ENCODE results near the gene B3GALT4. TPM values are rescaled to one million over a fixed set of nuclear protein-coding genes. Genes with fewer than 3 reads are reported as not detected.

B3GALT4 gene
- total and polyA plus RNA-seq, 2 donors (not counting 1 experiment from before 2014, with no cell fraction given): 2.3 to 11.1 TPM

DNA sequence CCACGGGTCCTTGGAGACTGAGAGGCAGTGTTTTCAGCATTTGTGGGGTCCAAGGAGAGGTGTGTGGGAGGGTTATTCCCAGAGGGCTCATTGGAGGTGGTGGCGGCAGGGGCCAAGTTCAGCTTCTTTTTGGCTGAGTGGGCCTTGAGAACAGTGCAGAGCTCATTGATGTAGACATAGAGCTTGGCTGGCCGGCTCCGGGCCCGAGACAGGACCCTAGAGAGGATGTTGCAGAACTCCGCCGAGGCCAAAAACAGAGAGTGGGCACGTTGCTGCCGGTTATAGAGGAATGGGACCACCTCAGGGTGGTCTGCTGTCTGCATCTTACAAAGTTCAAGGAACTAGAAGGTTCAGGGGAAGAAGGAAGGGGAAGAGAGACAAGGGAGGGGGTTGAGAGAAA lies 44.3 kb downstream of the B3GALT4 start:
- DNase-seq (ENCODE audit: low read depth in 2 of 2): no peak
- no peaks in the 10 kb centered on the region for H4K20me1 ChIP-seq (ENCODE audit: control insufficient read depth, extremely low read depth, insufficient read depth, low read length)
- peaks cover 39% of the 10 kb centered on the region for H3K4me1 ChIP-seq (ENCODE audit: control insufficient read depth, extremely low read depth, insufficient read depth, low read length)
- H3K27me3 ChIP-seq (ENCODE audit: control insufficient read depth, insufficient read depth, low read length): no peaks in the 10 kb centered on the region
- H3K4me2 ChIP-seq (ENCODE audit: extremely low read depth, insufficient read depth, low read length): peak overlapping the region; percentile 90
- no peak overlapping the region for H3K9ac ChIP-seq (ENCODE audit: insufficient read depth, low read length)
- peak overlapping the region in 1 of 4 experiments; percentile 83 for H3K4me3 ChIP-seq (replicated peaks in 1 of 4; ENCODE audit: control extremely low read depth in 1 of 4, insufficient read depth in 1 of 4, low read depth in 3 of 4, low read length in 4 of 4)
- peaks cover 43% of the 10 kb centered on the region for H3K79me2 ChIP-seq (ENCODE audit: control insufficient read depth, insufficient read depth, low read length)
- H2AFZ ChIP-seq (ENCODE audit: low read length): no peak overlapping the region
- no peaks in the 10 kb centered on the region for H3K9me3 ChIP-seq (ENCODE audit: control insufficient read depth, insufficient read depth, low read depth, low read length)
- H3K27ac ChIP-seq (ENCODE audit: insufficient read depth, low read length): peak overlapping the region; percentile 83
- TF ChIP-seq, protein P1, sequence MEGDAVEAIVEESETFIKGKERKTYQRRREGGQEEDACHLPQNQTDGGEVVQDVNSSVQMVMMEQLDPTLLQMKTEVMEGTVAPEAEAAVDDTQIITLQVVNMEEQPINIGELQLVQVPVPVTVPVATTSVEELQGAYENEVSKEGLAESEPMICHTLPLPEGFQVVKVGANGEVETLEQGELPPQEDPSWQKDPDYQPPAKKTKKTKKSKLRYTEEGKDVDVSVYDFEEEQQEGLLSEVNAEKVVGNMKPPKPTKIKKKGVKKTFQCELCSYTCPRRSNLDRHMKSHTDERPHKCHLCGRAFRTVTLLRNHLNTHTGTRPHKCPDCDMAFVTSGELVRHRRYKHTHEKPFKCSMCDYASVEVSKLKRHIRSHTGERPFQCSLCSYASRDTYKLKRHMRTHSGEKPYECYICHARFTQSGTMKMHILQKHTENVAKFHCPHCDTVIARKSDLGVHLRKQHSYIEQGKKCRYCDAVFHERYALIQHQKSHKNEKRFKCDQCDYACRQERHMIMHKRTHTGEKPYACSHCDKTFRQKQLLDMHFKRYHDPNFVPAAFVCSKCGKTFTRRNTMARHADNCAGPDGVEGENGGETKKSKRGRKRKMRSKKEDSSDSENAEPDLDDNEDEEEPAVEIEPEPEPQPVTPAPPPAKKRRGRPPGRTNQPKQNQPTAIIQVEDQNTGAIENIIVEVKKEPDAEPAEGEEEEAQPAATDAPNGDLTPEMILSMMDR (conservative IDR thresholded peaks at IDR 0.05 in 1 of 2, IDR thresholded peaks at IDR 0.05 in 1 of 2; ENCODE audit: low read depth in 1 of 2, low read length in 2 of 2): no peak
- TF ChIP-seq EZH2 (IDR thresholded peaks at IDR 0.05; ENCODE audit: low read length, missing control alignments): no peak
- peaks cover 14% of the 10 kb centered on the region for H3K36me3 ChIP-seq (ENCODE audit: control insufficient read depth, insufficient read depth, low read length)

DNA sequence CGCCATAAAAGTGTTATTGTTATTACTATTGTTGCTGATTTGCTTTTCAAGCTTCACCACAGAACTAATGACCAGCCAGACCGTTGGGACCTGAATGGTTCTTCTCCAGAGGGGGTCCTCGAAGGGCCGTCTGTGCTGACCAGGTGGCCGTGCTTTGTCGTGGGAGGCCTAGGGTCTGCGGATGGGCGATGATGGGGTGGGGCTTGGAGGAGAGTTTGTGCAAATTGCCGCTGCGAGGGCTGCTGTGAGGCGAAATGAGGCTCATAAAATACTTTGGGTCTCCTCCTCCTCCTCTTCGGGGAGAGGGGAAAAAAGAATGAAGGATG lies 46.7 kb downstream of the B3GALT4 start:
- TF ChIP-seq, protein P1 (conservative IDR thresholded peaks at IDR 0.05 in 1 of 2, IDR thresholded peaks at IDR 0.05 in 1 of 2; ENCODE audit: low read depth in 1 of 2, low read length in 2 of 2): no peak
- no peak for TF ChIP-seq EZH2 (IDR thresholded peaks at IDR 0.05; ENCODE audit: low read length, missing control alignments)
- H3K27ac ChIP-seq (ENCODE audit: insufficient read depth, low read length): peak overlapping the region; percentile 83

DNA sequence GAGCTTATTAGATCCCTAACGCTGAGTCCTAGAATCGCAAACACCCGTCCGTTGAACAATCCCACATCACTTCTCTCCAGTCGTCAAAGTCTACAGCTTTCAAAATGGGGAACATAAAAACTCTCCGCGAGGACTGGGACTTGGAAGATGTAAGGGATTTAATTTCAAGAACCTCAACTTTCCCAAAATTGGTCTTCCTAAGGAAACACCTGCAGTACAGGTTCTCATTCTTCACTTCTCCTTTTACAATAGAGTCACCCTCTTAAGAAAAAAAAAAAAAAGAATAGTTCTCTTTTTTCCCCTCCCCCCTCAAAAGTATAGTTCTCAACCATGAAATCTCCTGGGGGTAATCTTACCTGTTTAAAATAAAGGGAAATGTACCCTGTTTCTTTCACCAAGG lies 47.2 kb downstream of the B3GALT4 start:
- peak overlapping the region in 3 of 4 experiments; percentile 83 to 95 (median 90) for H3K4me3 ChIP-seq (replicated peaks in 1 of 4; ENCODE audit: control extremely low read depth in 1 of 4, insufficient read depth in 1 of 4, low read depth in 3 of 4, low read length in 4 of 4)
- H3K4me1 ChIP-seq (ENCODE audit: control insufficient read depth, extremely low read depth, insufficient read depth, low read length): peaks cover 28% of the 10 kb centered on the region
- no peaks in the 10 kb centered on the region for H3K9me3 ChIP-seq (ENCODE audit: control insufficient read depth, insufficient read depth, low read depth, low read length)
- peaks cover 34% of the 10 kb centered on the region for H3K79me2 ChIP-seq (ENCODE audit: control insufficient read depth, insufficient read depth, low read length)
- H3K4me2 ChIP-seq (ENCODE audit: extremely low read depth, insufficient read depth, low read length): peak overlapping the region; percentile 96
- no peaks in the 10 kb centered on the region for H3K27me3 ChIP-seq (ENCODE audit: control insufficient read depth, insufficient read depth, low read length)
- H3K36me3 ChIP-seq (ENCODE audit: control insufficient read depth, insufficient read depth, low read length): peaks cover 4% of the 10 kb centered on the region
- H3K9ac ChIP-seq (ENCODE audit: insufficient read depth, low read length): no peak overlapping the region
- no peak for DNase-seq (ENCODE audit: low read depth in 2 of 2)
- no peak overlapping the region for H3K27ac ChIP-seq (ENCODE audit: insufficient read depth, low read length)
- H2AFZ ChIP-seq (ENCODE audit: low read length): peak overlapping the region; percentile 95
- TF ChIP-seq EZH2 (IDR thresholded peaks at IDR 0.05; ENCODE audit: low read length, missing control alignments): no peak
- TF ChIP-seq, protein P1 (conservative IDR thresholded peaks at IDR 0.05 in 1 of 2, IDR thresholded peaks at IDR 0.05 in 1 of 2; ENCODE audit: low read depth in 1 of 2, low read length in 2 of 2): no peak
- H4K20me1 ChIP-seq (ENCODE audit: control insufficient read depth, extremely low read depth, insufficient read depth, low read length): no peaks in the 10 kb centered on the region

More for the DNA sequence above, 46.7 kb downstream of the B3GALT4 start:
- Histone ChIP-seq H4K20me1 (ENCODE audit: control insufficient read depth, extremely low read depth, insufficient read depth, low read length) (no peaks in the 10 kb centered on the region), H3K4me1 (ENCODE audit: control insufficient read depth, extremely low read depth, insufficient read depth, low read length) (peaks cover 34% of the 10 kb centered on the region), H3K27me3 (ENCODE audit: control insufficient read depth, insufficient read depth, low read length) (no peaks in the 10 kb centered on the region), H3K36me3 (ENCODE audit: control insufficient read depth, insufficient read depth, low read length) (peaks cover 9% of the 10 kb centered on the region), H2AFZ (ENCODE audit: low read length) (peak overlapping the region; percentile 95), H3K9ac (ENCODE audit: insufficient read depth, low read length) (peak overlapping the region; percentile 11), H3K9me3 (ENCODE audit: control insufficient read depth, insufficient read depth, low read depth, low read length) (no peaks in the 10 kb centered on the region), H3K4me3 (replicated peaks in 1 of 4; ENCODE audit: control extremely low read depth in 1 of 4, insufficient read depth in 1 of 4, low read depth in 3 of 4, low read length in 4 of 4) (peak overlapping the region; percentile 83 to 95 (median 88)), H3K79me2 (ENCODE audit: control insufficient read depth, insufficient read depth, low read length) (peaks cover 39% of the 10 kb centered on the region), H3K4me2 (ENCODE audit: extremely low read depth, insufficient read depth, low read length) (peak overlapping the region; percentile 96)
- DNase-seq (ENCODE audit: low read depth in 2 of 2): no peak

Other genes starting within 250 kb of the B3GALT4 start
- 1.0 and 1.5 TPM in 2 replicates for gene HLA-DPA1, start 203.5 kb upstream of the B3GALT4 start, total RNA-seq
- 3.3 and 9.1 TPM in 2 replicates for gene HLA-DPA1, start 203.5 kb upstream of the B3GALT4 start, polyA plus RNA-seq
- gene HLA-DPB1, start 201.1 kb upstream of the B3GALT4 start, total RNA-seq: 1.3 and 5.4 TPM in 2 replicates
- 11.0 and 11.5 TPM in 2 replicates for gene HLA-DPB1, start 201.1 kb upstream of the B3GALT4 start, polyA plus RNA-seq
- 0.17 and 0.26 TPM in 2 replicates for gene COL11A2, start 84.7 kb upstream of the B3GALT4 start, total RNA-seq
- gene COL11A2, start 84.7 kb upstream of the B3GALT4 start, polyA plus RNA-seq: 0.06 and 0.17 TPM in 2 replicates
- gene RXRB, start 76.5 kb upstream of the B3GALT4 start, total RNA-seq: 20.0 and 25.9 TPM in 2 replicates
- gene RXRB, start 76.5 kb upstream of the B3GALT4 start, polyA plus RNA-seq: 33.1 and 34.0 TPM in 2 replicates
- 89.9 and 112 TPM in 2 replicates for gene SLC39A7, start 76.3 kb upstream of the B3GALT4 start, total RNA-seq
- gene SLC39A7, start 76.3 kb upstream of the B3GALT4 start, polyA plus RNA-seq: 121 and 160 TPM in 2 replicates
- 11.0 and 11.4 TPM in 2 replicates for gene HSD17B8, start 72.5 kb upstream of the B3GALT4 start, total RNA-seq
- gene HSD17B8, start 72.5 kb upstream of the B3GALT4 start, polyA plus RNA-seq: 4.9 and 5.9 TPM in 2 replicates
- 30.6 and 33.1 TPM in 2 replicates for gene RING1, start 68.6 kb upstream of the B3GALT4 start, total RNA-seq
- 24.7 and 27.3 TPM in 2 replicates for gene RING1, start 68.6 kb upstream of the B3GALT4 start, polyA plus RNA-seq
- 33.4 and 44.9 TPM in 2 replicates for gene VPS52, start 5.2 kb upstream of the B3GALT4 start, total RNA-seq
- 53.2 and 75.6 TPM in 2 replicates for gene VPS52, start 5.2 kb upstream of the B3GALT4 start, polyA plus RNA-seq
- gene RPS18, start 5.0 kb upstream of the B3GALT4 start, total RNA-seq: 4,034 and 6,125 TPM in 2 replicates
- gene RPS18, start 5.0 kb upstream of the B3GALT4 start, polyA plus RNA-seq: 4,559 and 4,995 TPM in 2 replicates
- gene WDR46, start 12.1 kb downstream of the B3GALT4 start, total RNA-seq: 55.2 and 67.3 TPM in 2 replicates
- 31.1 and 45.0 TPM in 2 replicates for gene WDR46, start 12.1 kb downstream of the B3GALT4 start, polyA plus RNA-seq
- gene PFDN6, start 12.5 kb downstream of the B3GALT4 start, total RNA-seq: 39.8 and 43.1 TPM in 2 replicates
- gene PFDN6, start 12.5 kb downstream of the B3GALT4 start, polyA plus RNA-seq: 46.7 and 50.5 TPM in 2 replicates
- gene RGL2, start 21.8 kb downstream of the B3GALT4 start, total RNA-seq: 22.1 and 22.8 TPM in 2 replicates
- gene RGL2, start 21.8 kb downstream of the B3GALT4 start, polyA plus RNA-seq: 17.4 and 20.5 TPM in 2 replicates
- gene TAPBP, start 37.0 kb downstream of the B3GALT4 start, total RNA-seq: 38.8 and 56.0 TPM in 2 replicates
- gene TAPBP, start 37.0 kb downstream of the B3GALT4 start, polyA plus RNA-seq: 50.3 and 55.4 TPM in 2 replicates
- gene ZBTB22, start 40.6 kb downstream of the B3GALT4 start, total RNA-seq: 23.6 and 31.2 TPM in 2 replicates
- 8.0 and 8.9 TPM in 2 replicates for gene ZBTB22, start 40.6 kb downstream of the B3GALT4 start, polyA plus RNA-seq
- gene DAXX, start 45.8 kb downstream of the B3GALT4 start, total RNA-seq: 32.4 and 66.4 TPM in 2 replicates
- gene DAXX, start 45.8 kb downstream of the B3GALT4 start, polyA plus RNA-seq: 32.4 and 58.4 TPM in 2 replicates
- 0.51 and 5.3 TPM in 2 replicates for gene KIFC1, start 114.7 kb downstream of the B3GALT4 start, total RNA-seq
- 8.0 and 36.6 TPM in 2 replicates for gene KIFC1, start 114.7 kb downstream of the B3GALT4 start, polyA plus RNA-seq
- 24.4 and 28.9 TPM in 2 replicates for gene PHF1, start 133.9 kb downstream of the B3GALT4 start, total RNA-seq
- 29.6 and 32.9 TPM in 2 replicates for gene PHF1, start 133.9 kb downstream of the B3GALT4 start, polyA plus RNA-seq
- gene CUTA, start 141.0 kb downstream of the B3GALT4 start, total RNA-seq: 105 and 127 TPM in 2 replicates
- 264 and 347 TPM in 2 replicates for gene CUTA, start 141.0 kb downstream of the B3GALT4 start, polyA plus RNA-seq
- gene SYNGAP1, start 142.9 kb downstream of the B3GALT4 start, total RNA-seq: 4.6 and 7.3 TPM in 2 replicates
- gene SYNGAP1, start 142.9 kb downstream of the B3GALT4 start, polyA plus RNA-seq: 3.6 and 5.9 TPM in 2 replicates
- gene ZBTB9, start 177.5 kb downstream of the B3GALT4 start, total RNA-seq: 4.1 and 4.9 TPM in 2 replicates
- gene ZBTB9, start 177.5 kb downstream of the B3GALT4 start, polyA plus RNA-seq: 5.2 and 6.7 TPM in 2 replicates

Data from fibroblast of lung (primary cell).